IMR-90 (cell line): ENCODE results near the gene ADAMTS19.

ENCODE experiments used
- BHLHE40 ChIP-seq: fragments of 150-350 bp; IDR thresholded peaks from 2 replicates; pipeline ENCODE4 v1.6.1; 2016; ENCODE audit warnings: mild to moderate bottlenecking, low read depth, low read length
- CEBPB ChIP-seq: IDR thresholded peaks from 2 replicates; pipeline ENCODE4 v1.6.1; 2012; ENCODE audit warnings: low read depth, low read length, improper control_type of control experiment
- CHD1 ChIP-seq: IDR thresholded peaks from 2 replicates; pipeline ENCODE4 v1.6.1; 2012; ENCODE audit warnings: low read depth, low read length, improper control_type of control experiment
- CTCF ChIP-seq: conservative IDR thresholded peaks from 2 replicates; pipeline ENCODE4 v1.5.1; 2012; ENCODE audit warnings: mild to moderate bottlenecking, low read depth, low read length, improper control_type of control experiment
- ELK1 ChIP-seq: fragments of 150-350 bp; IDR thresholded peaks from 2 replicates; pipeline ENCODE4 v1.6.1; 2016; ENCODE audit warnings: low read depth, mild to moderate bottlenecking, low read length, moderate library complexity, borderline replicate concordance
- FOS ChIP-seq: fragments of 150-350 bp; IDR thresholded peaks from 2 replicates; pipeline ENCODE4 v1.6.1; 2016; ENCODE audit warnings: low read depth, low read length
- NFE2L2 ChIP-seq: fragments of 150-350 bp; IDR thresholded peaks from 2 replicates; pipeline ENCODE4 v1.6.1; 2016; ENCODE audit warnings: low read depth, mild to moderate bottlenecking, low read length
- POLR2A ChIP-seq: IDR thresholded peaks from 2 replicates; pipeline ENCODE4 v1.6.1; 2012; ENCODE audit warnings: mild to moderate bottlenecking, low read depth, low read length
- RAD21 ChIP-seq: IDR thresholded peaks from 2 replicates; pipeline ENCODE4 v1.6.1; 2012; ENCODE audit warnings: low read length, improper control_type of control experiment
- RCOR1 ChIP-seq: IDR thresholded peaks from 2 replicates; pipeline ENCODE4 v1.6.1; 2012; ENCODE audit warnings: mild to moderate bottlenecking, low read length, improper control_type of control experiment; ENCODE audit not compliant: insufficient replicate concordance
- TF ChIP-seq, protein P1 (sequence below): fragments of 150-350 bp; IDR thresholded peaks from 2 replicates; pipeline ENCODE4 v1.6.1; 2017; ENCODE audit warnings: mild to moderate bottlenecking, antibody characterized with exemption, low read length, low read depth

- no peak for TF ChIP-seq RAD21
- TF ChIP-seq CTCF = no peak
- no peak for TF ChIP-seq POLR2A
- TF ChIP-seq, protein P1, sequence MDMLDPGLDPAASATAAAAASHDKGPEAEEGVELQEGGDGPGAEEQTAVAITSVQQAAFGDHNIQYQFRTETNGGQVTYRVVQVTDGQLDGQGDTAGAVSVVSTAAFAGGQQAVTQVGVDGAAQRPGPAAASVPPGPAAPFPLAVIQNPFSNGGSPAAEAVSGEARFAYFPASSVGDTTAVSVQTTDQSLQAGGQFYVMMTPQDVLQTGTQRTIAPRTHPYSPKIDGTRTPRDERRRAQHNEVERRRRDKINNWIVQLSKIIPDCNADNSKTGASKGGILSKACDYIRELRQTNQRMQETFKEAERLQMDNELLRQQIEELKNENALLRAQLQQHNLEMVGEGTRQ = no peak
- no peak for TF ChIP-seq BHLHE40
- no peak for TF ChIP-seq RCOR1
- TF ChIP-seq FOS = no peak
- no peak for TF ChIP-seq ELK1
- no peak for TF ChIP-seq NFE2L2
- no peak for TF ChIP-seq CHD1
- TF ChIP-seq CEBPB = no peak
Measured at GRCh38 chr5:129763651-129764050, 303.6 kb downstream of the ADAMTS19 start.
